ENCODE data around the gene SERINC2.

The SERINC2 gene

GRCh38 chr1:31434101-31434871, 21.3 kb downstream of the SERINC2 start:
- DNase-seq (ENCODE audit: low spot score), result no peak

GRCh38 chr1:31434979-31435378, 22.0 kb downstream of the SERINC2 start:
- no peak for DNase-seq (ENCODE audit: low spot score)

GRCh38 chr1:31435471-31436409, 22.7 kb downstream of the SERINC2 start:
- DNase-seq (ENCODE audit: low spot score), result no peak

DNA sequence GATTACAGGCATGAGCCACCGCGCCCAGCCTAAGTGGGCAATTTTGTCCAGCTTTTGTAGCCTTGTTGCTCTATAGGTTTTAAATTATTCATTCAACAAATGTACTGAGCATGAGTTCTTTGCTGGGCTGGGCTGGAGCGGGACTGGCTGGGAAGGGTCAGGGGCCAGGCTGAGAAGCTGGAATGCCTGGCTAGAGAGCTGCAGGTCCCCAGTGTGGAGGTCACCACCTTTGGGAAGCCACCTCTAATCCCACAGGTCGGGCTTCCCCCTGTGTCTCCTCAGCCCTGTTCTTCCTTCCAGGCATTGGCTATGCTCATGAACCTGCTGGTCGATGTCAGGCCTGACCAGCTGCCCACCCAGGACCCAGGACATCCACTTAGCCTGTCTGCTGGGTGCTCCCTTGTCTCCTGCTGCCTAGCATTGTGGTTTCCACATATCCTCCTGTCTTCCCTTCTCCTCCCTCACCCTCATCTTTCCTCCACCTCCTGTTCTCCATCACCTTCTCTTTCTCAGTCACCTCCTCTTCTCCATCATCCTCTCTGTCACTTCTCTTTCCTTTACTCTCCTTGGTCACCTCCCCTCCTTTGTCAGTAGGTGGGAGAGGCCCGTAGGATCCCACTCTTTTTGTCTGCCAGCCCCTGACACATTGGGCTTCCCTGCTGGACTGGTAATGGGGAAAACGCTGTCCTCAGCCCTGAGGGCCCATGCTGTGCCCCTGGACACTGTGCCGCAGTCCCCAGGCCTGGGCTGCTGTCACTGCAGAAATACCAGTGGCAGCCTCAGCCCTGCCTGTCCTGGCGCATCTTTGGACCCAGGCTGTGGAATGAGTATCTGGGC, 23.8 kb downstream of the SERINC2 start:
- no peak for DNase-seq (ENCODE audit: low spot score)

DNA sequence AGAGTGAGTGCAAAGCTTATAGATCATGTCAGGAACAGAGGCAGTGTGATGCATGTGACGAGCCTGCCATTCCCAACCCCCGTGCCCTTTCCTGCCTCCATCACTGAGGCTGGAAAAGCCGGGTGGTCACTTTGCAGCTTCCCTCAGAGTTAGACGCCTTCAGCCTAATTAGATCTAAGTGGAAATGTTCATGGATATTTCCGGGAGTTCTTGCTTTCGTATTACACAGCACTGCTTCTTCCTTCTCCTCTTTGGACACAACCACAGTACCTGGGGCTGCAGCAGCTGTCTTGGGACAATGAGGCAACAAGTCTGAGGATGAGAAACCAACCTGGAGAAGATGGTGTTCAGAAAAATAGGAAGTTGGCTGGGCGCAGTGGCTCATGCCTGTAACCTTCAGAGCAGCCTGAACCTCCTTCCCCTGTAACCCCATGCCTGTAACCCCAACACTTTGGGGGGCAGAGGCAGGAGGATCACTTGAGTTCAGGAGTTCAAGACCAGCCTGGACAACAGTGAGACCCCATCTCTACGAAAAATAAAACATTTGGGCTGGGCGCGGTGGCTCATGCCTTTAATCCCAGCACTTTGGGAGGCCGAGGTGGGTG, 24.5 kb downstream of the SERINC2 start:
- no peak for DNase-seq (ENCODE audit: low spot score)

DNA sequence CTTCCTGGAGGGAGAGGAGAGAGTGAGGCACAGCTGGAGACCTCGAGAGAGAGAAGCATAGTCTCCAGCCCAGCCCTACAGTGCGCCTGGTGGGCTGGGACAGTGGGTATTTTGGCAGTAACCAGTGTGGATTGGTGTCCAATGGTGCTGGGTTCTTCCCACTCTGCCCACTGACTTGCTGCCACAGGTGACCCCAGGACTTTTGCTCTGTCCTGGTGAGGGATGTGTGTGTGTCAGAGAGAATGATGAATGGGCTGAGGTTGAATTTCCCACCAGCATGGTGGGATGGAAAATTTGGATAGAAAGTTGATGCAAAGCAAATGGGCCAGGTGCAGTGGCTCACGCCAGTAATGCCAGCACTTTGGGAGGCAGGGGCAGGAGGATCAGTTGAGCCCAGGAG, 26.3 kb downstream of the SERINC2 start:
- DNase-seq (ENCODE audit: low spot score), result no peak

DNA sequence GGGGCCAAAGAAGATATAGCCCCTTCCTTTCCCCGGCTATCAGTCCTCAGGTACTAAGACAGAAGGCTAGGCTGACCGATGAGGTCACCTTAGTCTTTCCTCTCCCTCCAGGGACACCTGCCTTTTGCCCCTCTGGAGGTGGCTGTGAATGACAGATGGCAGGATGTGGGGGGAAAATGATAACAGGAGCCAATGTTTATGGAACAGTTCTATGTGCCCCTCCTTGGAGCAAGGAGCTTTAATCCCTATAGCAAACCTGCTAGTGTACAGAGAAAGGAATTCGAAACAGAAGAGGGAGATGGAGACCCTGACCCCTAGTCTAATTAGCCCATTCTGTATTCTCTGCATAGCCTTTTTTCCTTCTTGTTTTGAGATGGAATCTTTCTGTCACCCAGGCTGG, 28.1 kb downstream of the SERINC2 start:
- no peak for DNase-seq (ENCODE audit: low spot score)

- DNase-seq (ENCODE audit: low spot score), result no peak
Measured at GRCh38 chr1:31441558-31441957, 28.5 kb downstream of the SERINC2 start.

DNA sequence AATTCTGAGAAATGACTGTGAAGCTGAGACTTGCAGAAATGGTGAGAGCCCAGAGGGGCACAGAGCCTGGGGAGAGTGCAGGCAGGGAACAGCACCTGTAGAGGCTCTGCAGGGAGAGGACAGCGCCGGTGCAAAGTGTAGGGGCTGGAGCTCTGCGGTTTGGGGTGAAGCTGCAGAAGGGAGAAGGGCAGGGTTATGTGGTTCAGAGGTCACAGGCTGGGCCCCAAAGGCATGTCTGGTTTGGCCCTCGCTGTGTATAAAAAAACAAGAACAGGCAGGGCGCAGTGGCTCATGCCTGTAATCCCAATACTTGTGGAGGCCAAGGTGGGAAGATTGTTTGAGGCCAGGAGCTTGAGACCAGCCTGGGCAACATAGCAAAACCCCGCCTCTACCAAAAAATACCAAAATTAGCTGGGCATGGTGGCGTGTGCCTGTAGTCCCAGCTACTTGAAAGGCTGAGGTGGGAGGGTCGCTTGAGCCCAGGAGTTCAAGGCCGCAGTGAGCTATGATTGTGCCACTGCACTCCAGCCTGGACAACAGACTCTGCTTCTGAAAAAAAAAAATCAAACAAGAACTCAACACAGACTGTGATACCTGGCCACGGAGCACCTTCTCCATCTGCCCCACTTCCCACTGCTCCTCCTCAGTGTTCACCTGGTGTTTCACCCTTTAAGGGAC, 29.1 kb downstream of the SERINC2 start:
- DNase-seq (ENCODE audit: low spot score), result no peak

DNA sequence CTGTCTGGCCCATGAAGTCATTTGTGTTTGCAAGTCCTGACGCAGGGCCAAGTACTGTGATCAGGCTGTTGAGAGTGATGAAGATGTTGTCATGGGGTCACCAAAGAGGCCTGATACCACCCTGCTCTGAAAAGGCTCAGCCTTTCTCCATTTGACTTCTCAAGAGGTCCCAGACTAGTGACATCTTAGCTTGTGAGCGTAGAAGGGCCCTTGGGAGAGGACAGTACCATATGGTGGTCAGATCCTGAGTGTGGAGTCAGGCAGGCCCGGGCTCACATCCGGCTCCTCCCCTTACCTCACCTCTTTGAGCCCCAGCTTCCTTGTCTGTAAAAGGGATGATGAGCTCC, 29.6 kb downstream of the SERINC2 start:
- no peak for DNase-seq (ENCODE audit: low spot score)

DNA sequence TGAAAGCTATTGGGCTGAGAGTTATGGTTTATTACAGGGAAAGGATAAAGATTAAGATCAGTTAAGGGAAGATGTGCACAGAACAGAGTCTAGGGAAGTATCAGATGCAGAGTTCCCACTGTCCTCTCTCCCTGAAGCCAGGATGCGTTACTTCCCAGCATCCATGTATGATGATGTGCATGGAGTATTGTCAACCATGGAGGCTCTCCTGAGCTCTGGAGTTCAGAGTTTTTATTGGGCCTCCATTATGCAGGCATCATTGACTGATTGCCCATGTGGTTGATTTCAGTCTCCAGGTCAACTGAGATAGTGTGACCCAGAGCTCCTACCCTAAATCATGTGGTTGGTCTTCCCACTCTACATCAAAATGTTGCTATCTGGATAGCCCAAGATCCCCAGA, 30.7 kb downstream of the SERINC2 start:
- no peak for DNase-seq (ENCODE audit: low spot score)

DNA sequence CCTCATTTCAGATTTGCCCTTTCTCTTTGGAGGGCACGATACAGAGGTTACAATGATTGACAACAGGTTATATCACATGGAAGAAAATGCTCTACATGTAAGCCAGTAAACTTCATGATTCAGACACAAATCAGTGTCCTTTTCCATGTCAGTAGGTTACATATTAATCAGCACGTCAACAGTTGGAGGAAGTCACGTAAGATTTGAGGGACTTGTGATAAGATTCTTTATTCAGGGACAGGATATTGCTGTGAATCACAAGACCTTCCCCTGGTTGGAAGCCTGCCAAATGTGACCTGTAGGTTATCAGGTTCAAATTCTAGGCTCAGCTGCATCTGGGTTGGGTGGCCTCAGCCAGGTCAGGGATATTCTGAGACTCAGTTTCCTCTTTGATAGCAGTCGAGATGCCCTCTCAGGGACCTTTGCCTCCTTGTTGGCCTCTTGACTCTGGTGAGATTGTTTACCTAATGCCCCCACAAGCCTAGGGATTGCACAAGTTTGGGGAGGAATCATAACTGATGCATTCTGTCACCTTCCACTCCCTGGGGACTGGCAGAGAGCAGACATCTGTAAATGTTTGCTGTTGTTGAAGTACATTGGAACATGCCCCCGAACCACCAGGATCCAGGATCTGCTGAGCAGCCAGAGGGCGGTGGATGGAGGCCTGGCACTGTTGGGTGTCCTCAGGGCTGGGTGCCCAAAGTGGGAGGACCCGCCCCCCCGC, 31.9 kb downstream of the SERINC2 start:
- DNase-seq (ENCODE audit: low spot score), result no peak

GRCh38 chr1:31445951-31446350, 32.9 kb downstream of the SERINC2 start:
- no peak for DNase-seq (ENCODE audit: low spot score)

DNA sequence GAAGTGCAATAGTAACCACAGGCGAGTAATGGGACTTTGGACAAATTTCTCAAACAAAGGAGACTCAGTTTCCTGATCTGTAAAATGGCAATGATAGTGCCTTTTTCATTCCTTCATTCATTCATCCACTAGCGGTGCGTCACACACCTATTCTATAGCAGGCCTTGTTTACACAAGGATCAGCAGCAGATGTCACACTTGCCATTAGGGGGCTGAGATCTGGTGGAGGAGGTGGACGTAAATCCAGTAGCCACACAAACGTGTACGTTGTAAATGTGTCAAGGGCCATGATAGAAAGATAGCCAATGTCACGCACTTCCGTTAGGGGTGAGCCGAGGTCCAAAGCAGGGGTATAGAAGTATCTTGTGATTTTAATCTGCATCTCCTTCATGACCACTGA, 34.2 kb downstream of the SERINC2 start:
- no peak for DNase-seq (ENCODE audit: low spot score)

GRCh38 chr1:31453384-31454079, 40.5 kb downstream of the SERINC2 start:
- no peak for DNase-seq (ENCODE audit: low spot score)

DNA sequence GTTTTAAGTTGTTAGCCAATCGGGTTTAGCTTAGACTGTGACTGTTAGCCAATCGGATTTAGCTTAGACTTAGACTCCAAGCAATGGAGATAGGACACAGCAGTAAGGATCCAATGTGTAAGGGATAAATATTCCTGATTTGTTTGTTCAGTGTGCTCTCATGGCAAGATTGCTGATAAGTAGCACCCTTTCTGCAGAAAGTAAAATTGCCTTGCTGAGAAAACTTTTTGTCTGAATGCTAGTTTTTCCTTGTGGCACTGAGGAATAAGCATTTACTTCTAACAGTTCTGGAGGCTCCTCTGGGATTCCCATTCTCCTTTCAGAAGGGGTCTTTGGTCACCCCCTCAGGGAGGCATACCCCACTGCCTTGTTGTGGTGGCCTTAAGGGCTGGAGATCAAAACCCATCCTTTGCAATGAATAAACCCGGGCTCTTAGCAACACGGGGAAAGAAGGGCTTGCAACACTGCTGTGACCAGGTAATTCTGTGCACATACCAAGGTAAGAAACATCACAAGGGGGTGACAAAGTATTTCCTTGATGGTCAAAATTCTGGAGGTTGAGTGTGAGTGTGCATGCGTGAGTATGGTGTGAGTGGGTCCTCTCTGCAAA, 45.4 kb downstream of the SERINC2 start:
- no peak for DNase-seq (ENCODE audit: low spot score)

DNA sequence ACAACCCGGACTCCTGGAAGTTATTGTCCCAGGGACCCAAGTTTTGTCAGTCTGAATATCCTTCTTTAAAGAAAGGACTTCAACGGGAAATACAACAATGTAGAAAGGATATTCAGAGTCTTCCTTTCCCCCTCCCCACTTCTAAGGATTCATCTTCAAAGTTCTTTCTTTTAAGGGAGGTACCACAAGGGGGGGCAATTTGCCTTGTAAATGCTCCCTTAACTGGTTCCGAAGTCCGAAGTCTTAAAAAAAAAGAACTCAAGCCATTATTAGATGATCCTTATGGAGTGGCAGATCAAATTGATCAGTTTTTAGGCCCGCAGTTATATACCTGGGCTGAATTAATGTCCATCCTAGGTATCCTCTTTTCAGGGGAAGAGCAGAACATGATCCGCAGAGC, 47.0 kb downstream of the SERINC2 start:
- DNase-seq (ENCODE audit: low spot score), result no peak

DNA sequence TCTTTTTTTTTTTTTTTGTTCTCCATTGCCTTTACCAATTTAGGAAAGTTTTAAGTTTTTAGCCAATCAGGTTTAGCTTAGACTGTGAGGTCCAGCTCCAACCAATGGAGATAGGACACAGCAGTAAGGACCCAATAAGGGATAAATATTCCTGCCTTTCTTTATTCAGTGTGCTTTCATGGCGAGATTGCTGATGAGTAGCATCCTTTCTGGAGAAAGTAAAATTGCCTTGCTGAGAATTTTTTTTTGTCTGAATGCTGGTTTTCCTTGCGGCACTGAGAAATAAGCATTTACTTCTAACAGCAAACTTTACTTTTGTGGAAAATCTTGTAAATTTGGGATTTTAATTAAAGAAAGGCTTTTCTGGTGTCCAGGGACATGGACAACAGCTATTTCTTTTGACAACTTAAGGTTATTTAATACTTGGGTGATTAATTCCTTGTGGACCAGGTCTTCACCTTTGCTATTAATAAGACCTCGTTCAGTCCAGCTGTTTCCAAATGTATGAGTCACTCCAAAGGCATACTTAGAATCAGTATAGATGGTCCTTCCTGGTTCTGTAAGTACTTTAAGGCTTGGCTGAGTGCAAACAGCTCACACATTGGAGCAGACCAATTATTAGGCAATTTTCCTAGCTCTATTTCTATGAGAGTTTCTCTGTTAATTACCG, 54.1 kb downstream of the SERINC2 start:
- no peak for DNase-seq (ENCODE audit: low spot score)

- no peak for DNase-seq (ENCODE audit: low spot score)
Measured at GRCh38 chr1:31470794-31471315, 57.8 kb downstream of the SERINC2 start.
